Naive thymus-derived CD8-positive, alpha-beta T cell (primary cell): ENCODE results near the gene MAP7D1. TPM values are rescaled to one million over a fixed set of nuclear protein-coding genes. Genes with fewer than 3 reads are reported as not detected.
A peak's percentile ranks its signal among the peaks of the same experiment; 100 is the strongest.
"Not testable (repeated sequence)": the region's sequence is repeated elsewhere in the genome, so short reads cannot be mapped to it uniquely, and the experiment has no call there.

Experiments used
- ATAC-seq, 2 donors: fragments of 150-1000 bp; cut with Tn5 transposase in 1 of 2; sonication (Bioruptor Pico), chemical (Tn5 transposase) in 1 of 2; 1 replicate in 1 of 2; 2 replicates in 1 of 2; pipeline ENCODE4 v1.10.0; 2021; ENCODE audit warnings: mild to moderate bottlenecking in 2 of 2, moderate library complexity in 2 of 2
- POLR2A ChIA-PET: fragments of 350-600 bp; sonication (Branson Sonifier 250); formaldehyde crosslinking; loops from one replicate; lab custom pipeline; 2021; ENCODE audit warnings: antibody characterized with exemption; lab: Charles Lee
- DNase-seq, 10 donors: peaks; one replicate each; pipeline versions ENCODE4 v3.0.0 to v3.0.0-alpha.2; 2020 to 2022
- H3K27ac Mint-ChIP-seq, 10 donors: one replicate each; pipeline ENCODE4 v1.8.0; 2020 to 2022; ENCODE audit warnings: mild to moderate bottlenecking in 10 of 10, mixed read lengths in 10 of 10, moderate library complexity in 4 of 10, inconsistent platforms in 1 of 10
- H3K27me3 Mint-ChIP-seq, 5 donors: one replicate each; pipeline ENCODE4 v1.8.0; 2021 to 2022; ENCODE audit warnings: mixed read lengths in 5 of 5
- H3K36me3 Mint-ChIP-seq, 3 donors: one replicate each; pipeline ENCODE4 v1.8.0; 2020 to 2022; ENCODE audit warnings: mixed read lengths in 3 of 3, mild to moderate bottlenecking in 2 of 3, inconsistent platforms in 1 of 3
- H3K4me1 Mint-ChIP-seq, 4 donors: one replicate each; pipeline ENCODE4 v1.8.0; 2021 to 2022; ENCODE audit warnings: mixed read lengths in 4 of 4
- H3K4me3 Mint-ChIP-seq, 10 donors: one replicate each; pipeline ENCODE4 v1.8.0; 2020 to 2022; ENCODE audit warnings: mild to moderate bottlenecking in 10 of 10, mixed read lengths in 10 of 10, moderate library complexity in 6 of 10, inconsistent platforms in 1 of 10
- H3K9me3 Mint-ChIP-seq, 9 donors: one replicate each; pipeline ENCODE4 v1.8.0; 2020 to 2022; ENCODE audit warnings: mixed read lengths in 9 of 9, mild to moderate bottlenecking in 3 of 9, inconsistent platforms in 1 of 9, moderate library complexity in 1 of 9
- polyA plus RNA-seq, 3 donors: library from polyadenylated mRNA; unstranded; fragments of 300-500 nt; fragmentation: Illumina TruSeq; gene quantifications; one replicate each; pipeline ENCODE4 v1.2.3, GENCODE V29; 2021
- total RNA-seq, 8 experiments: library from RNA in 2 of 8; stranded (reverse) in 2 of 8; gene quantifications; one replicate each; pipeline ENCODE4 v1.2.3 and lab custom pipeline; 2021 to 2026

MAP7D1 gene
- total and polyA plus RNA-seq, 5 experiments from 2014 or later: 13.3 to 275 (median 67.1) TPM

GRCh38 chr1:36154765-36155407 is 1.1 kb upstream of the MAP7D1 start:
- Mint-ChIP-seq H3K27ac (peak overlapping the region; percentile 90 to 99 (median 94)), H3K4me3 (peak overlapping the region; percentile 73 to 95 (median 87)), H3K36me3 (peaks cover 0 to 2% (median 0%) of the 10 kb centered on the region in 3 donors), H3K27me3 (no peaks in the 10 kb centered on the region), H3K9me3 (no peaks in the 10 kb centered on the region), H3K4me1 (peaks cover 41 to 83% (median 75%) of the 10 kb centered on the region in 4 donors)
- ATAC-seq: no peak
- POLR2A ChIA-PET: interaction anchor here (0.5 to 10.1 kb wide), 9 partner anchors 8 to 241 kb away, joined by 3 to 227 read pairs (median 5); partner anchors contain the start of gene THRAP3
- no peak for DNase-seq

GRCh38 chr1:36156329-36157114 is 562 bp downstream of the MAP7D1 start:
- peak overlapping the region; percentile 85 to 95 (median 92) for H3K4me3 Mint-ChIP-seq
- H3K4me1 Mint-ChIP-seq: peaks cover 43 to 80% (median 75%) of the 10 kb centered on the region in 4 donors
- H3K27me3 Mint-ChIP-seq: no peaks in the 10 kb centered on the region
- peak overlapping the region; percentile 90 to 97 (median 94) for H3K27ac Mint-ChIP-seq
- POLR2A ChIA-PET: interaction anchor here (0.6 to 10.1 kb wide), 13 partner anchors 8 to 256 kb away, joined by 3 to 227 read pairs (median 4); partner anchors contain the start of genes STK40 and THRAP3
- DNase-seq (peak in 8 of 10 donors; percentile 39 to 75 (median 52)), ATAC-seq (peak in 1 of 2 donors; percentile 9)
- no peaks in the 10 kb centered on the region for H3K9me3 Mint-ChIP-seq
- H3K36me3 Mint-ChIP-seq: peaks cover 0 to 2% (median 0%) of the 10 kb centered on the region in 3 donors

GRCh38 chr1:36157115-36157903 is 1.3 kb downstream of the MAP7D1 start:
- Mint-ChIP-seq H3K9me3 (no peaks in the 10 kb centered on the region), H3K4me1 (peaks cover 45 to 80% (median 75%) of the 10 kb centered on the region in 4 donors), H3K36me3 (peaks cover 0 to 5% (median 0%) of the 10 kb centered on the region in 3 donors), H3K27me3 (no peaks in the 10 kb centered on the region), H3K27ac (peak overlapping the region; percentile 90 to 97 (median 94)), H3K4me3 (peak overlapping the region; percentile 85 to 95 (median 92))
- POLR2A ChIA-PET: interaction anchor here (0.5 to 10.1 kb wide), 10 partner anchors 8 to 295 kb away, joined by 3 to 227 read pairs (median 4); partner anchors contain the start of genes THRAP3 and TRAPPC3
- peak in 1 of 10 donors; percentile 53 for DNase-seq
- no peak for ATAC-seq

DNA sequence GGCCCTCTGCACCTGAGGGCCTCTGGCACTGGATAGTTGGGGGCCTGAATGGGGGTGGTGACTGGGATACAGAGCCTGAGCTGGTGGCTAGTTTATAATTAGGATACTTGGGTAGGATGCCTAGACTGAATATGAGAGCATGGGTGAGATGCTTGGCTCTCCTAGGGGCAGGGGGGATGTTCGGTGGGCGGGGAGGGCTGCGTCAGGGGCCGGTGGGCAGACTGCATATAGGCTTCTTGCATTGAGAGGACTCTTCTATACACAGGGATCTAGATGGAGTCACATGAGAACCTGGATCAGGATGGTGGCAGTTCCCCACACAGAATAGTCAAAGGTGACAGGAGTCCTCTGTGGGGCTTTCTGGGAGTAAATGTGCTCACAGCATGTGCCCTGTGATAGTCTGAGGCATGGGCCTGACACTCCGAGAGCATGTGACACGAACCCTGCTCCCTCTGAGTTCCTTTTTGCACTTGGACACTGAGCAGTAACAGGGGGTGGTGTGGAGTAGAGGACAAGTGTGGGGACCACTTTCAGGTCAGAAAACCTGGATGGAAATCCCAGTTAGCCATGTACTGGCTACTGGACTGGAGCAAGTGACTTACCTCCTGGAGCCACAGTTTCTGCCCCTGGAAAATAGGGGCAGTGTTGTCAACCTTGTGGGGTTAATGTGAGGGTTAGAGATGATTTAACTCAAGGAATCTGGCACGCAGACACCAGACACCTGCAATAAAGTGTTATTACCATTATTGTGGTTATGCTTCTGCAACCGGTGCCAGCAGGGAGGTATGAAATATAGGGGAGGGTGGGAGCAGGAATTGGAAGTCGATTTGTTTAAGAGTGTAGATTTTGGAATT is 2.2 kb downstream of the MAP7D1 start:
- H3K4me1 Mint-ChIP-seq: peaks cover 48 to 81% (median 77%) of the 10 kb centered on the region in 4 donors
- no peaks in the 10 kb centered on the region for H3K27me3 Mint-ChIP-seq
- H3K36me3 Mint-ChIP-seq: peaks cover 0 to 10% (median 0%) of the 10 kb centered on the region in 3 donors
- peak overlapping the region; percentile 90 to 97 (median 94) for H3K27ac Mint-ChIP-seq
- DNase-seq (peak in 1 of 10 donors; percentile 37), ATAC-seq (no peak)
- POLR2A ChIA-PET: interaction anchor here (1.0 to 10.1 kb wide), 6 partner anchors 7 to 49 kb away, joined by 3 to 227 read pairs (median 8); partner anchors contain the start of gene TRAPPC3
- H3K4me3 Mint-ChIP-seq: peak overlapping the region; percentile 85 to 95 (median 92)
- H3K9me3 Mint-ChIP-seq: no peaks in the 10 kb centered on the region

DNA sequence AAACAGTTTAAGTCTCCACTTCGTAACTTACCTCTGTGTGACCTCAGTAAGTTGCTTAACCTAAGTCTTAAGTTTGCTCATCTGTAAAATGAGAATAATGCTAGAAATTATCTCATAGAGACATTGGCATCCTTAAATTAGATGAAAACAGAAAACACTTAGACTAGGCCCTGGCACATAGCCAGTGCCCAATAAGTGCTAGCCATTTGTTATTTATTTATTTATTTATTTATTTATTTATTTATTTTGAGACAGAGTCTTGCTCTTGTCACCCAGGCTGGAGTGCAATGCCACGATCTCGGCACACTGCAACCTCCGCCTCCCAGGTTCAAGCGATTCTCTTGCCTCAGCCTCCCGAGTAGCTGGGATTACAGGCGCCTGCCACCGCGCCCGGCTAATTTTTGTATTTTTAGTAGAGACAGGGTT is 2.9 kb downstream of the MAP7D1 start:
- POLR2A ChIA-PET: interaction anchor here (1.2 to 6.1 kb wide), 6 partner anchors 8 to 65 kb away, joined by 4 to 173 read pairs (median 20); partner anchors contain the start of genes THRAP3 and TRAPPC3
- not testable (repeated sequence) for DNase-seq, H3K27me3 Mint-ChIP-seq, ATAC-seq, H3K9me3 Mint-ChIP-seq
- peaks cover 49 to 79% (median 74%) of the 10 kb centered on the region in 4 donors for H3K4me1 Mint-ChIP-seq
- H3K4me3 Mint-ChIP-seq: peak overlapping the region; percentile 85 to 95 (median 94)
- peaks cover 0 to 11% (median 0%) of the 10 kb centered on the region in 3 donors for H3K36me3 Mint-ChIP-seq
- H3K27ac Mint-ChIP-seq: peak overlapping the region; percentile 94 to 99 (median 98)

DNA sequence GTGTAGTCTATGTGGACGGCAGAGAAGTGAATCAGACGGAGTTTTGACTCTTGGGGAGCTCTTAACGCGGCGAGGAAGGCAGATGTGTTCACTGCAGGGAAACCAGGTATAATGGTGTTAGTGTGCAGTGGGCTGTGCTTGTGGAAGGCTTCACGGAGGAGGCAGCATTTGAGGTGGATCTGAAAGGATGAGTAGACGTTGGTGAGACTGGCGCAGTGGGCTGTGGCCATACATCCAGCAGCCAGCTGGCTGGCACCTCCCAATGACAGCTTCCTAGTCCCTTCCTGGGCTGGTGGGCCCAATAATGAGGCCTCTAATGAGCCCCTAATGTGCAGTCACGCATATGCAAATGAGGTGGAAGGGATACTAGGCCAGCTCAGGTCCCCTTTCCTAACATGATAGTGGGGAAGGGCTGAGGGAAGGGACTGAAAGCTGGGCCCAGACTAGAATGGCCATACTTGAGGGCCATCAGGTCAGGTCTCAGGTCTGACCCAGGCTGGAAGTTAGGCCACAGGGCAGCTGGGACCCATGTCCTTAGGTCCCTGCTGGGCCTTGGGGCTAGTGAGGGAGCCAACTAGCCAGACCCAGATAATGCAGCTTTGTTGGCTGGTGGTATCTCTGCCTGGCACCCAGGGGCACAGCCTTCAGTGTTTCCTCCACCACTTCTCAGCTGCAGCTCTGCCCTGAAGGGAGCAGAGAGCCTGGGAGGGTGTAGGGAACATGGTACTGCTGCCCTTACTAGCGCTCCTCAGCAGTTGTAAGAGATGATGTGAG is 3.8 kb downstream of the MAP7D1 start:
- POLR2A ChIA-PET: interaction anchor here (0.7 to 6.1 kb wide), 11 partner anchors 9 to 1317 kb away, joined by 3 to 173 read pairs (median 6); partner anchors contain the start of genes THRAP3 and TRAPPC3
- peak overlapping the region; percentile 92 to 99 (median 98) for H3K27ac Mint-ChIP-seq
- no peaks in the 10 kb centered on the region for H3K27me3 Mint-ChIP-seq
- peaks cover 0 to 16% (median 5%) of the 10 kb centered on the region in 3 donors for H3K36me3 Mint-ChIP-seq
- peak overlapping the region; percentile 76 to 95 (median 90) for H3K4me3 Mint-ChIP-seq
- DNase-seq: peak in 1 of 10 donors; percentile 31
- no peak for ATAC-seq
- no peaks in the 10 kb centered on the region for H3K9me3 Mint-ChIP-seq
- H3K4me1 Mint-ChIP-seq: peaks cover 50 to 80% (median 75%) of the 10 kb centered on the region in 4 donors

DNA sequence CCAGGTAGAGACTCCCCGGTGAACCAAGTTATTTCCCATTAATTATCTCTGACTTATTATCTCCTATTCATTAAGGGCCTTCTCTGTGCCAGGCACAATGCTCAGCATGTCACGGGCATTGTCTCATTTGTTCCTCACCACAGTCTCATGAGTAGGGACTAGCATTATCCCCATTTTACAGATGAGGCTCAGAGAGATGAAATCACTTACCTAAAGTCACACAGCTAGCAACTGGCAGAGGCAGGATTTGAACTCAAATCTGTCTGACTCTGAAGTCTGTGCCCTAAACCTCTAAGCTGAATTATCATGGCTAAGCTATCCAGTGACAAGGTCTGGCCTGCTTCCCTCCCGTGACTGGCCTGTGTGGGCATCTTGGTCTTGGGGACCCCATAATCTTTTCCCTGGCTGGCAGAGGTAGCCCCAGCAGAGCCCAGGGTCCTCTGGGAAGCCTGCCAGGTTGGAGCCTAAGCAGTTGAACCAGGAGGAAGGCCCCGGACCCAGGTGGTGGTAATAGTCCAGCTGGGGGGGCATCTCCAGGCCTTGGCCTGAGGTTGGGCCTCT is 4.5 kb downstream of the MAP7D1 start:
- Mint-ChIP-seq H3K27ac (peak overlapping the region; percentile 92 to 99 (median 98)), H3K36me3 (peaks cover 0 to 20% (median 6%) of the 10 kb centered on the region in 3 donors), H3K4me3 (peak overlapping the region; percentile 76 to 95 (median 90)), H3K9me3 (no peaks in the 10 kb centered on the region), H3K4me1 (peaks cover 50 to 75% (median 72%) of the 10 kb centered on the region in 4 donors), H3K27me3 (no peaks in the 10 kb centered on the region)
- POLR2A ChIA-PET: interaction anchor here (0.6 to 6.1 kb wide), 17 partner anchors 9 to 1316 kb away, joined by 3 to 173 read pairs (median 6); partner anchors contain the start of genes THRAP3 and TRAPPC3
- ATAC-seq (no peak), DNase-seq (no peak)

DNA sequence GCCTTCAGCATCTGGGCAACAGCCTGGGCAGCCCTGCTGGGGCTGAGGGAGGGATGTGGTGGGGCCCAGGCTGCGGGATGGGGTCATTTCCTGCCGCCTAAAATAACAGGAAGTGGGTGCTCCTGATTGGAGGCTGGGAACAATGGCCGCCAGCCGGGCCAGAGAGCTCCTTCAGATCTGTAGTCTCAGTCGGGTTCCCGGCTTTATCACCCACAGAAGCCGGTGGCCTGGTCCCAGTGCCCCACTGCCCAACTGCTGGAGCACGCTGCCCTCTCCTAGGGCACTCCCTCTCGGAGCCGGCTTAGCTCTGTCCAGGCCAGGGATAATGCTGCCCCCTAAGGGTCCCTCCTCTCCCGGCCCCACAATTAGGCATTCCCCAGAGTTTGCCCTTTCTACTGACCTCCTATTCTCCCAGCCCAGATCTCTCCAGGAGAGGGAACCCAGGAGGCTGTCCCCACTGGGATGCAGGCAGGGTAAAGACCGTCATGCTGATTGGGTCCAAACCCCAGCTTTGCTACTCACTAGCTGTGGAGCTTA is 5.1 kb downstream of the MAP7D1 start:
- ATAC-seq: peak; percentile 34 to 36
- no peaks in the 10 kb centered on the region for H3K9me3 Mint-ChIP-seq
- peak overlapping the region; percentile 92 to 99 (median 98) for H3K27ac Mint-ChIP-seq
- H3K27me3 Mint-ChIP-seq: no peaks in the 10 kb centered on the region
- POLR2A ChIA-PET: interaction anchor here (0.6 to 6.1 kb wide), 16 partner anchors 9 to 393 kb away, joined by 3 to 173 read pairs (median 7); partner anchors contain the start of genes THRAP3 and TRAPPC3
- DNase-seq: peak; percentile 38 to 75 (median 57)
- peak overlapping the region; percentile 76 to 95 (median 90) for H3K4me3 Mint-ChIP-seq
- H3K36me3 Mint-ChIP-seq: peaks cover 0 to 24% (median 6%) of the 10 kb centered on the region in 3 donors
- H3K4me1 Mint-ChIP-seq: peaks cover 52 to 79% (median 76%) of the 10 kb centered on the region in 4 donors

GRCh38 chr1:36161641-36162531 is 5.9 kb downstream of the MAP7D1 start:
- Mint-ChIP-seq H3K27ac (peak overlapping the region; percentile 92 to 99 (median 98)), H3K4me3 (peak overlapping the region; percentile 76 to 95 (median 90)), H3K27me3 (no peaks in the 10 kb centered on the region), H3K9me3 (no peaks in the 10 kb centered on the region), H3K4me1 (peaks cover 58 to 86% (median 84%) of the 10 kb centered on the region in 4 donors), H3K36me3 (peaks cover 0 to 32% (median 6%) of the 10 kb centered on the region in 3 donors)
- ATAC-seq (peak; percentile 63 to 78), DNase-seq (peak; percentile 33 to 77 (median 59))
- POLR2A ChIA-PET: interaction anchor here (0.9 to 6.1 kb wide), 16 partner anchors 8 to 216 kb away, joined by 3 to 173 read pairs (median 7); partner anchors contain the start of genes THRAP3 and TRAPPC3
